ENCODE results near the gene NPM3. TPM values are rescaled to one million over a fixed set of nuclear protein-coding genes. Genes with fewer than 3 reads are reported as not detected.

The NPM3 gene
- total and polyA plus RNA-seq, 2 of the 8 experiments (the other 6 are each of a cell fraction or from before 2014, with no cell fraction given): 127 to 175 TPM

- TF ChIP-seq, protein P1, sequence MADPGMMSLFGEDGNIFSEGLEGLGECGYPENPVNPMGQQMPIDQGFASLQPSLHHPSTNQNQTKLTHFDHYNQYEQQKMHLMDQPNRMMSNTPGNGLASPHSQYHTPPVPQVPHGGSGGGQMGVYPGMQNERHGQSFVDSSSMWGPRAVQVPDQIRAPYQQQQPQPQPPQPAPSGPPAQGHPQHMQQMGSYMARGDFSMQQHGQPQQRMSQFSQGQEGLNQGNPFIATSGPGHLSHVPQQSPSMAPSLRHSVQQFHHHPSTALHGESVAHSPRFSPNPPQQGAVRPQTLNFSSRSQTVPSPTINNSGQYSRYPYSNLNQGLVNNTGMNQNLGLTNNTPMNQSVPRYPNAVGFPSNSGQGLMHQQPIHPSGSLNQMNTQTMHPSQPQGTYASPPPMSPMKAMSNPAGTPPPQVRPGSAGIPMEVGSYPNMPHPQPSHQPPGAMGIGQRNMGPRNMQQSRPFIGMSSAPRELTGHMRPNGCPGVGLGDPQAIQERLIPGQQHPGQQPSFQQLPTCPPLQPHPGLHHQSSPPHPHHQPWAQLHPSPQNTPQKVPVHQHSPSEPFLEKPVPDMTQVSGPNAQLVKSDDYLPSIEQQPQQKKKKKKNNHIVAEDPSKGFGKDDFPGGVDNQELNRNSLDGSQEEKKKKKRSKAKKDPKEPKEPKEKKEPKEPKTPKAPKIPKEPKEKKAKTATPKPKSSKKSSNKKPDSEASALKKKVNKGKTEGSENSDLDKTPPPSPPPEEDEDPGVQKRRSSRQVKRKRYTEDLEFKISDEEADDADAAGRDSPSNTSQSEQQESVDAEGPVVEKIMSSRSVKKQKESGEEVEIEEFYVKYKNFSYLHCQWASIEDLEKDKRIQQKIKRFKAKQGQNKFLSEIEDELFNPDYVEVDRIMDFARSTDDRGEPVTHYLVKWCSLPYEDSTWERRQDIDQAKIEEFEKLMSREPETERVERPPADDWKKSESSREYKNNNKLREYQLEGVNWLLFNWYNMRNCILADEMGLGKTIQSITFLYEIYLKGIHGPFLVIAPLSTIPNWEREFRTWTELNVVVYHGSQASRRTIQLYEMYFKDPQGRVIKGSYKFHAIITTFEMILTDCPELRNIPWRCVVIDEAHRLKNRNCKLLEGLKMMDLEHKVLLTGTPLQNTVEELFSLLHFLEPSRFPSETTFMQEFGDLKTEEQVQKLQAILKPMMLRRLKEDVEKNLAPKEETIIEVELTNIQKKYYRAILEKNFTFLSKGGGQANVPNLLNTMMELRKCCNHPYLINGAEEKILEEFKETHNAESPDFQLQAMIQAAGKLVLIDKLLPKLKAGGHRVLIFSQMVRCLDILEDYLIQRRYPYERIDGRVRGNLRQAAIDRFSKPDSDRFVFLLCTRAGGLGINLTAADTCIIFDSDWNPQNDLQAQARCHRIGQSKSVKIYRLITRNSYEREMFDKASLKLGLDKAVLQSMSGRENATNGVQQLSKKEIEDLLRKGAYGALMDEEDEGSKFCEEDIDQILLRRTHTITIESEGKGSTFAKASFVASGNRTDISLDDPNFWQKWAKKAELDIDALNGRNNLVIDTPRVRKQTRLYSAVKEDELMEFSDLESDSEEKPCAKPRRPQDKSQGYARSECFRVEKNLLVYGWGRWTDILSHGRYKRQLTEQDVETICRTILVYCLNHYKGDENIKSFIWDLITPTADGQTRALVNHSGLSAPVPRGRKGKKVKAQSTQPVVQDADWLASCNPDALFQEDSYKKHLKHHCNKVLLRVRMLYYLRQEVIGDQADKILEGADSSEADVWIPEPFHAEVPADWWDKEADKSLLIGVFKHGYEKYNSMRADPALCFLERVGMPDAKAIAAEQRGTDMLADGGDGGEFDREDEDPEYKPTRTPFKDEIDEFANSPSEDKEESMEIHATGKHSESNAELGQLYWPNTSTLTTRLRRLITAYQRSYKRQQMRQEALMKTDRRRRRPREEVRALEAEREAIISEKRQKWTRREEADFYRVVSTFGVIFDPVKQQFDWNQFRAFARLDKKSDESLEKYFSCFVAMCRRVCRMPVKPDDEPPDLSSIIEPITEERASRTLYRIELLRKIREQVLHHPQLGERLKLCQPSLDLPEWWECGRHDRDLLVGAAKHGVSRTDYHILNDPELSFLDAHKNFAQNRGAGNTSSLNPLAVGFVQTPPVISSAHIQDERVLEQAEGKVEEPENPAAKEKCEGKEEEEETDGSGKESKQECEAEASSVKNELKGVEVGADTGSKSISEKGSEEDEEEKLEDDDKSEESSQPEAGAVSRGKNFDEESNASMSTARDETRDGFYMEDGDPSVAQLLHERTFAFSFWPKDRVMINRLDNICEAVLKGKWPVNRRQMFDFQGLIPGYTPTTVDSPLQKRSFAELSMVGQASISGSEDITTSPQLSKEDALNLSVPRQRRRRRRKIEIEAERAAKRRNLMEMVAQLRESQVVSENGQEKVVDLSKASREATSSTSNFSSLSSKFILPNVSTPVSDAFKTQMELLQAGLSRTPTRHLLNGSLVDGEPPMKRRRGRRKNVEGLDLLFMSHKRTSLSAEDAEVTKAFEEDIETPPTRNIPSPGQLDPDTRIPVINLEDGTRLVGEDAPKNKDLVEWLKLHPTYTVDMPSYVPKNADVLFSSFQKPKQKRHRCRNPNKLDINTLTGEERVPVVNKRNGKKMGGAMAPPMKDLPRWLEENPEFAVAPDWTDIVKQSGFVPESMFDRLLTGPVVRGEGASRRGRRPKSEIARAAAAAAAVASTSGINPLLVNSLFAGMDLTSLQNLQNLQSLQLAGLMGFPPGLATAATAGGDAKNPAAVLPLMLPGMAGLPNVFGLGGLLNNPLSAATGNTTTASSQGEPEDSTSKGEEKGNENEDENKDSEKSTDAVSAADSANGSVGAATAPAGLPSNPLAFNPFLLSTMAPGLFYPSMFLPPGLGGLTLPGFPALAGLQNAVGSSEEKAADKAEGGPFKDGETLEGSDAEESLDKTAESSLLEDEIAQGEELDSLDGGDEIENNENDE (IDR thresholded peaks at IDR 0.05; ENCODE audit: insufficient replicate concordance, low read length): no peak
- TF ChIP-seq SIX5 (IDR thresholded peaks at IDR 0.05; ENCODE audit: low read depth, low read length): no peak
- no peak for TF ChIP-seq SAP30 (IDR thresholded peaks at IDR 0.05; ENCODE audit: insufficient read depth, insufficient replicate concordance, low read length)
- TF ChIP-seq RAD21 (IDR thresholded peaks at IDR 0.05 in 1 of 2, conservative IDR thresholded peaks at IDR 0.05 in 1 of 2; ENCODE audit: low read depth in 2 of 2, low read length in 2 of 2): no peak
- no peak for TF ChIP-seq HDAC6 (IDR thresholded peaks at IDR 0.05; ENCODE audit: low read depth, low read length)
- no peak for TF ChIP-seq NRF1 (IDR thresholded peaks at IDR 0.05; ENCODE audit: low read depth, low read length)
- TF ChIP-seq CEBPB (IDR thresholded peaks at IDR 0.05; ENCODE audit: low read depth, low read length): no peak
- no peak for TF ChIP-seq POLR2AphosphoS5 (IDR thresholded peaks at IDR 0.05; ENCODE audit: low read depth, low read length)
- TF ChIP-seq GTF2F1 (IDR thresholded peaks at IDR 0.05; ENCODE audit: borderline replicate concordance, low read depth, low read length): no peak
- no peak for TF ChIP-seq SP4 (IDR thresholded peaks at IDR 0.05; ENCODE audit: low read length)
- no peak for TF ChIP-seq RNF2 (IDR thresholded peaks at IDR 0.05; ENCODE audit: borderline replicate concordance, low read depth, low read length, missing control alignments, poor library complexity, severe bottlenecking)
- no peak for TF ChIP-seq BCL11A (IDR thresholded peaks at IDR 0.05; ENCODE audit: low read depth in 2 of 2, low read length in 2 of 2)
Observed at GRCh38 chr10:101816376-101816775, 33.1 kb upstream of the NPM3 start (continued).

All from H1 (cell line).